ENCODE results near the gene TPSAB1. TPM values are rescaled to one million over a fixed set of nuclear protein-coding genes. Genes with fewer than 3 reads are reported as not detected.

The TPSAB1 gene
- total RNA-seq, 4 donors from 2014 or later = 3.9 to 96.2 (median 14.2) TPM

- Histone ChIP-seq H3K4me1 (no peaks in the 10 kb centered on the region), H3K27ac (no peak overlapping the region), H3K36me3 (no peaks in the 10 kb centered on the region), H3K4me3 (no peak overlapping the region), H3K27me3 (no peaks in the 10 kb centered on the region), H3K9me3 (no peaks in the 10 kb centered on the region)
- DNase-seq = no peak
- intact Hi-C loops (cut with DNase I; ENCODE audit: low total_unique reads) = no loop called here
- TF ChIP-seq, protein P1, sequence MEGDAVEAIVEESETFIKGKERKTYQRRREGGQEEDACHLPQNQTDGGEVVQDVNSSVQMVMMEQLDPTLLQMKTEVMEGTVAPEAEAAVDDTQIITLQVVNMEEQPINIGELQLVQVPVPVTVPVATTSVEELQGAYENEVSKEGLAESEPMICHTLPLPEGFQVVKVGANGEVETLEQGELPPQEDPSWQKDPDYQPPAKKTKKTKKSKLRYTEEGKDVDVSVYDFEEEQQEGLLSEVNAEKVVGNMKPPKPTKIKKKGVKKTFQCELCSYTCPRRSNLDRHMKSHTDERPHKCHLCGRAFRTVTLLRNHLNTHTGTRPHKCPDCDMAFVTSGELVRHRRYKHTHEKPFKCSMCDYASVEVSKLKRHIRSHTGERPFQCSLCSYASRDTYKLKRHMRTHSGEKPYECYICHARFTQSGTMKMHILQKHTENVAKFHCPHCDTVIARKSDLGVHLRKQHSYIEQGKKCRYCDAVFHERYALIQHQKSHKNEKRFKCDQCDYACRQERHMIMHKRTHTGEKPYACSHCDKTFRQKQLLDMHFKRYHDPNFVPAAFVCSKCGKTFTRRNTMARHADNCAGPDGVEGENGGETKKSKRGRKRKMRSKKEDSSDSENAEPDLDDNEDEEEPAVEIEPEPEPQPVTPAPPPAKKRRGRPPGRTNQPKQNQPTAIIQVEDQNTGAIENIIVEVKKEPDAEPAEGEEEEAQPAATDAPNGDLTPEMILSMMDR (IDR thresholded peaks at IDR 0.05) = no peak
- TF ChIP-seq POLR2A (IDR thresholded peaks at IDR 0.05) = no peak
These were observed 34.2 kb upstream of the TPSAB1 start for GRCh38 chr16:1206326-1206725.

GRCh38 chr16:1206786-1207185, 33.7 kb upstream of the TPSAB1 start:
- no peak for TF ChIP-seq POLR2A (IDR thresholded peaks at IDR 0.05)
- TF ChIP-seq, protein P1 (IDR thresholded peaks at IDR 0.05) = no peak
- intact Hi-C loops (cut with DNase I; ENCODE audit: low total_unique reads) = no loop called here
- no peaks in the 10 kb centered on the region for H3K36me3 ChIP-seq
- no peaks in the 10 kb centered on the region for H3K4me1 ChIP-seq
- H3K27ac ChIP-seq = no peak overlapping the region
- no peak for DNase-seq
- H3K27me3 ChIP-seq = no peaks in the 10 kb centered on the region
- H3K9me3 ChIP-seq = no peaks in the 10 kb centered on the region
- no peak overlapping the region for H3K4me3 ChIP-seq

GRCh38 chr16:1208239-1208830, 32.2 kb upstream of the TPSAB1 start:
- Histone ChIP-seq H3K27ac (no peak overlapping the region), H3K9me3 (no peaks in the 10 kb centered on the region), H3K27me3 (no peaks in the 10 kb centered on the region), H3K4me3 (no peak overlapping the region), H3K36me3 (no peaks in the 10 kb centered on the region), H3K4me1 (no peaks in the 10 kb centered on the region)
- DNase-seq = no peak
- intact Hi-C loops (cut with DNase I; ENCODE audit: low total_unique reads) = no loop called here
- TF ChIP-seq POLR2A (IDR thresholded peaks at IDR 0.05) = no peak
- TF ChIP-seq, protein P1 (IDR thresholded peaks at IDR 0.05) = no peak

- intact Hi-C loops (cut with DNase I; ENCODE audit: low total_unique reads) = no loop called here
- no peaks in the 10 kb centered on the region for H3K36me3 ChIP-seq
- no peaks in the 10 kb centered on the region for H3K27me3 ChIP-seq
- H3K27ac ChIP-seq = no peak overlapping the region
- DNase-seq = no peak
- no peak overlapping the region for H3K4me3 ChIP-seq
- no peak for TF ChIP-seq POLR2A (IDR thresholded peaks at IDR 0.05)
- TF ChIP-seq, protein P1 (IDR thresholded peaks at IDR 0.05) = no peak
- no peaks in the 10 kb centered on the region for H3K4me1 ChIP-seq
- no peaks in the 10 kb centered on the region for H3K9me3 ChIP-seq
These were observed 31.4 kb upstream of the TPSAB1 start for GRCh38 chr16:1209081-1209480.

DNA sequence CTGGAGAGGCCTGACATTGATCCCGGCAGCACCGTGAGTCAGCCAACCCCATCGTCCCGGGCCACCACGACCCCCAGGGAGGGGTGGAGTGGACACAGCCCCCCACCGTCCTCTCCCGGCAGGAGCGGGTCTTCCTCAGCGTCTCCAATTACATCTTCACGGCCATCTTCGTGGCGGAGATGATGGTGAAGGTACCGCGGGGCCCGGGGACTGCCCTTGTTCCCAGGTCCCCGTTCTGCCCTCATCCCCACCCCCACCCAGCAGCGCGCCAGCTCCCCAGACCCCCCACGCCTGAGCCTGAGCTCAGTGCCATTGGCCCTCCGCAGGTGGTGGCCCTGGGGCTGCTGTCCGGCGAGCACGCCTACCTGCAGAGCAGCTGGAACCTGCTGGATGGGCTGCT, 30.0 kb upstream of the TPSAB1 start:
- intact Hi-C loops (cut with DNase I; ENCODE audit: low total_unique reads) = no loop called here
- no peak for DNase-seq
- no peaks in the 10 kb centered on the region for H3K36me3 ChIP-seq
- no peak overlapping the region for H3K27ac ChIP-seq
- no peak for TF ChIP-seq POLR2A (IDR thresholded peaks at IDR 0.05)
- TF ChIP-seq, protein P1 (IDR thresholded peaks at IDR 0.05) = no peak
- H3K4me1 ChIP-seq = no peaks in the 10 kb centered on the region
- H3K27me3 ChIP-seq = no peaks in the 10 kb centered on the region
- H3K9me3 ChIP-seq = no peaks in the 10 kb centered on the region
- no peak overlapping the region for H3K4me3 ChIP-seq

Measured in uterus (tissue), 4 donors.